Mucosa of descending colon (tissue), 3 donors: ENCODE data around the gene HIBCH. TPM values are rescaled to one million over a fixed set of nuclear protein-coding genes. Genes with fewer than 3 reads are reported as not detected.

ENCODE experiments used
- ATAC-seq: fragments of 200-7000 bp; cut with Tn5 transposase; one replicate; pipeline ENCODE4 v1.9.1; 2020; ENCODE audit warnings: mild to moderate bottlenecking, moderate library complexity
- DNase-seq, 3 donors: peaks; one replicate each; pipeline ENCODE4 v3.0.0-alpha.2; 2020
- H3K36me3 ChIP-seq: fragments of 200-600 bp; one replicate; pipeline ENCODE4 v1.8.0; 2021; ENCODE audit warnings: low read depth, mild to moderate bottlenecking
- H3K4me1 ChIP-seq: fragments of 200-600 bp; one replicate; pipeline ENCODE4 v1.8.0; 2021; ENCODE audit warnings: low read depth, mild to moderate bottlenecking
- H3K4me3 ChIP-seq: fragments of 200-600 bp; one replicate; pipeline ENCODE4 v1.8.0; 2021; ENCODE audit warnings: mild to moderate bottlenecking
- H3K9me3 ChIP-seq: fragments of 200-600 bp; one replicate; pipeline ENCODE4 v1.8.0; 2021; ENCODE audit warnings: mild to moderate bottlenecking
- intact Hi-C, 2 donors: fragments of 100-400 bp; cut with DNase I in 1 of 2; cut with micrococcal nuclease in 1 of 2; formaldehyde crosslinking; loops; one replicate each; pipeline versions ENCODE4 v1.11.0 to v1.11.1; 2022; cut with DNase I, micrococcal nuclease
- total RNA-seq, 3 donors: library from RNA; stranded (reverse); fragmentation: NEBNext Ultra II Directional in 2 of 3; extraction: Animal tissue kit (Norgen Biotek cat#: 25700) in 2 of 3; gene quantifications; one replicate each; pipeline versions ENCODE4 v1.2.1 to v1.2.4, GENCODE V29; 2021 to 2023
- TF ChIP-seq, protein P1 (sequence below): fragments of 200-600 bp; IDR thresholded peaks from one replicate; pipeline ENCODE4 v1.8.0; 2022; ENCODE audit warnings: antibody characterized with exemption, mild to moderate bottlenecking
- donor health status: DM: no; HTN: no; CAD: no; lungs with moderate emphysema.
- donor health status: DM: no; HTN: no; CAD: no.
- donor health status: DM: no; HTN: yes; CAD: no.

HIBCH gene
- total RNA-seq, 3 donors from 2014 or later: 46.5 to 79.3 (median 46.7) TPM

- DNase-seq (no peak), ATAC-seq (no peak)
- TF ChIP-seq, protein P1, sequence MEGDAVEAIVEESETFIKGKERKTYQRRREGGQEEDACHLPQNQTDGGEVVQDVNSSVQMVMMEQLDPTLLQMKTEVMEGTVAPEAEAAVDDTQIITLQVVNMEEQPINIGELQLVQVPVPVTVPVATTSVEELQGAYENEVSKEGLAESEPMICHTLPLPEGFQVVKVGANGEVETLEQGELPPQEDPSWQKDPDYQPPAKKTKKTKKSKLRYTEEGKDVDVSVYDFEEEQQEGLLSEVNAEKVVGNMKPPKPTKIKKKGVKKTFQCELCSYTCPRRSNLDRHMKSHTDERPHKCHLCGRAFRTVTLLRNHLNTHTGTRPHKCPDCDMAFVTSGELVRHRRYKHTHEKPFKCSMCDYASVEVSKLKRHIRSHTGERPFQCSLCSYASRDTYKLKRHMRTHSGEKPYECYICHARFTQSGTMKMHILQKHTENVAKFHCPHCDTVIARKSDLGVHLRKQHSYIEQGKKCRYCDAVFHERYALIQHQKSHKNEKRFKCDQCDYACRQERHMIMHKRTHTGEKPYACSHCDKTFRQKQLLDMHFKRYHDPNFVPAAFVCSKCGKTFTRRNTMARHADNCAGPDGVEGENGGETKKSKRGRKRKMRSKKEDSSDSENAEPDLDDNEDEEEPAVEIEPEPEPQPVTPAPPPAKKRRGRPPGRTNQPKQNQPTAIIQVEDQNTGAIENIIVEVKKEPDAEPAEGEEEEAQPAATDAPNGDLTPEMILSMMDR: no peak
- no peak overlapping the region for H3K4me3 ChIP-seq
- intact Hi-C loops: no loop called here
- no peaks in the 10 kb centered on the region for H3K36me3 ChIP-seq
- no peaks in the 10 kb centered on the region for H3K4me1 ChIP-seq
- H3K9me3 ChIP-seq: no peaks in the 10 kb centered on the region
These were observed 102.0 kb downstream of the HIBCH start for GRCh38 chr2:190217616-190218015.

- TF ChIP-seq, protein P1: no peak
- H3K36me3 ChIP-seq: no peaks in the 10 kb centered on the region
- H3K4me3 ChIP-seq: no peak overlapping the region
- intact Hi-C loops: no loop called here
- ATAC-seq (no peak), DNase-seq (peak; percentile 35 to 55 (median 52))
- no peaks in the 10 kb centered on the region for H3K4me1 ChIP-seq
- no peaks in the 10 kb centered on the region for H3K9me3 ChIP-seq
These were observed 102.8 kb downstream of the HIBCH start for GRCh38 chr2:190216829-190217228.

- intact Hi-C loops: no loop called here
- Histone ChIP-seq H3K4me3 (no peak overlapping the region), H3K36me3 (no peaks in the 10 kb centered on the region), H3K4me1 (no peaks in the 10 kb centered on the region), H3K9me3 (no peaks in the 10 kb centered on the region)
- no peak for DNase-seq
- TF ChIP-seq, protein P1: no peak
- no peak for ATAC-seq
These were observed 104.0 kb downstream of the HIBCH start for GRCh38 chr2:190215620-190216019.

DNA sequence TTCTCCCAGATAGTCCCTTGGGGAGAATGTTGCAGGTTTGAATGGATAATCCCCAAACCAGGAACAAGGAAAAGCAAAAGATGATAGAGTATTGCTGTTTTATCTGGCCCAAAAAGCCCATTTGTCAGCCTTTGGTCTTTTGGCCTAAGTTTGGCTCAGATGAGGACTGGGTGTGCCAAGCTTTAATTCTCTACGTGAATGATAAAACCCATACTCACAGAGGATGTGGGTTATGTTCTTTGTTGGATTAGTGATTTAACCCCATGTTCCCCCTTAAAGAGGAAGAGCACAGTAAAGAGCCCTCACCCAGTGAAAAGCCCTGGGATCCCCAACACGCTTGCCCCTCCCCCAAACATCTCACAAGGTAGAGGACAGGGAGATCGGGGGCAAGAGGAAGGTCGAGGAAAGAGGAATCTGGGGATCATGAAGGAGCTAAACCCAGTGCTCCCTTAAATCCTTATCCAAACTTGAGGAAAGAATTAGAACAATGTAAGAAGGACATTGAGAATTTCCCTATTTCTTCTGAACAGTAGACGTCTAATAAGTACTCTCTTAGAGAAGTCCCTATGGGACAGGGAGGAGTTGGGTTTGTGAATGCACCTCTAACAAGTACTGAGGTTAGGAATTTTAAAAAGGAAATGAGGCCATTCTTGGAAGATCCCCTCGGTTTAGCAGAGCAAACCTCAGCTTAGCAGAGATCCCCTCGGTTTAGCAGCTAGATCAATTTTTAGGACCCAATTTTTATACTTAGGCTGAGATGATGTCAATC, 105.0 kb downstream of the HIBCH start:
- Histone ChIP-seq H3K9me3 (no peaks in the 10 kb centered on the region), H3K36me3 (no peaks in the 10 kb centered on the region), H3K4me1 (peaks cover 3% of the 10 kb centered on the region), H3K4me3 (no peak overlapping the region)
- intact Hi-C loops: no loop called here
- no peak for DNase-seq
- ATAC-seq: no peak
- TF ChIP-seq, protein P1: no peak

GRCh38 chr2:190213441-190214335, 105.9 kb downstream of the HIBCH start:
- intact Hi-C loops: no loop called here
- no peaks in the 10 kb centered on the region for H3K36me3 ChIP-seq
- peaks cover 3% of the 10 kb centered on the region for H3K4me1 ChIP-seq
- DNase-seq (no peak), ATAC-seq (no peak)
- H3K4me3 ChIP-seq: no peak overlapping the region
- no peaks in the 10 kb centered on the region for H3K9me3 ChIP-seq
- TF ChIP-seq, protein P1: no peak
